Adrenal gland (tissue), 12 donors: ENCODE results near the gene LSMEM2. TPM values are rescaled to one million over a fixed set of nuclear protein-coding genes. Genes with fewer than 3 reads are reported as not detected.

Source experiments
- DNase-seq, 7 donors: peaks; one replicate each; pipeline ENCODE4 v3.0.0-alpha.2; 2019 to 2020
- H3K27ac ChIP-seq, 5 donors: fragments of 200-600 bp; sonication (generic) in 4 of 5; 1 replicate in 3 of 5; 2 replicates in 2 of 5; pipeline versions ENCODE4 v1.5.1 to v1.8.0; 2016 to 2020; ENCODE audit warnings: mild to moderate bottlenecking in 1 of 5
- H3K27me3 ChIP-seq: fragments of 200-600 bp; 2 replicates; pipeline ENCODE4 v1.8.0; 2021
- H3K36me3 ChIP-seq, 2 donors: fragments of 200-600 bp; replicated peaks in 1 of 2; 1 replicate in 1 of 2; 2 replicates in 1 of 2; pipeline versions ENCODE4 v1.5.1 to v1.8.0; 2018 to 2022
- H3K4me1 ChIP-seq, 2 donors: fragments of 200-600 bp; replicated peaks in 1 of 2; 1 replicate in 1 of 2; 2 replicates in 1 of 2; pipeline versions ENCODE4 v1.5.1 to v1.8.0; 2018 to 2021
- H3K4me3 ChIP-seq, 4 donors: fragments of 200-600 bp; sonication (generic) in 3 of 4; one replicate each; pipeline ENCODE4 v1.5.1; 2016 to 2018
- H3K9me3 ChIP-seq, 3 donors: fragments of 200-600 bp; sonication (generic) in 1 of 3; replicated peaks in 1 of 3; 1 replicate in 2 of 3; 2 replicates in 1 of 3; pipeline versions ENCODE4 v1.5.1 to v1.8.0; 2016 to 2021
- POLR2A ChIP-seq, 2 donors: fragments of 450-650 bp; IDR thresholded peaks; one replicate each; pipeline ENCODE4 v1.6.1; 2017; ENCODE audit warnings: antibody characterized with exemption in 2 of 2, mild to moderate bottlenecking in 2 of 2, moderate library complexity in 1 of 2
- WGBS, 4 donors: extraction: QIAGEN DNeasy Blood & Tissue Kit in 2 of 4; methylation state at CpG; one replicate each; pipeline versions ENCODE4 v1.1.5 to v1.1.7; 2013 to 2017; 5-methylcytosine and 5-hydroxymethylcytosine counted together
- intact Hi-C, 2 donors: fragments of 100-400 bp; cut with DNase I; formaldehyde crosslinking; loops; one replicate each; pipeline versions ENCODE4 v1.14.1 to v1.15.0; 2022 to 2023
- polyA plus RNA-seq, 3 donors: library from polyadenylated mRNA; stranded (reverse); fragments of 200-250 nt in 2 of 3; fragments of 350-450 nt in 1 of 3; fragmentation: Illumina TruSeq in 1 of 3; extraction: RNeasy Lipid Tissue Mini Kit (QIAGEN cat#74804) in 1 of 3; gene quantifications; one replicate each; pipeline ENCODE4 v1.2.3, GENCODE V29; 2013 to 2014
- total RNA-seq, 9 donors: library from RNA; depleted of rRNA in 4 of 9; stranded (reverse); fragments of >200 nt in 4 of 9; fragments of 120-200 nt in 1 of 9; fragmentation: NEBNext Ultra II Directional in 1 of 9; extraction: Animal tissue kit (Norgen Biotek cat#: 25700) in 1 of 9; gene quantifications; one replicate each; pipeline versions ENCODE4 v1.1.0 to v1.2.4, GENCODE V29; 2013 to 2023
- TF ChIP-seq, protein P1 (sequence below), 6 experiments: fragments of 450-650 bp in 4 of 6; fragments of 200-600 bp in 2 of 6; sonication (generic) in 1 of 6; IDR thresholded peaks; 1 replicate in 5 of 6; 2 replicates in 1 of 6; pipeline versions ENCODE4 v1.5.1 to v1.8.0; 2016 to 2021; ENCODE audit warnings: antibody characterized with exemption in 6 of 6, mild to moderate bottlenecking in 2 of 6, moderate library complexity in 1 of 6
- donor health status: healthy with polysubstance abuse.
- donor health status: Bipolar disorder and iron deficiency.
- donor health status: DM: yes; HTN: yes; CAD: no.
- donor health status: DM: no; HTN: no; CAD: no.
- donor health status: DM: no; HTN: no; CAD: no.
- donor health status: DM: yes; HTN: yes; CAD: no.

The LSMEM2 gene
- total and polyA plus RNA-seq, 12 donors = 0.09 to 0.76 (median 0.47) TPM; not detected in 5

DNA sequence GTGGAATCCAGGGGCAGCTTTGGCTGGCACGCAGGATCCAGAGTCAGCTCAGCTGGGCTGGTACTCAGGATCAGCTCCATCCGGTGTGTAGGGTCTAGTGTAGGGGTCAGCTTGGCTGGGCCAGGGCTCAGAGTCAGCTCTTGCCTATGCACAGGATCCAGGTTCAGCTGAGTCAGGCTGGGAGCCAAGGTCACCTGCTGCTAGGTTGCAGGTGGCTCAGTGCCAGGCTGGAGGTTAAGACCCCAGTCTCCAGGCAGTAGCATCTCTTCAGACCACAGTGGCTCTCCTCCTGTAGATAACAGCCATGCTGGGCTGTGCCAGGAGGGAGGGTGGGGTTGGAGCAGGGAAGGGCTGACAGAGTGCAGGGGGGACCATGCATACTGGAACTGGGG is 18.5 kb downstream of the LSMEM2 start:
- 71 to 80% (median 79%) methylated on average over 1 to 2 of the region's 2 CpGs; no CpG with 5 or more reads in 1 of the 4 donors for WGBS, 4 donors
- TF ChIP-seq, protein P1, sequence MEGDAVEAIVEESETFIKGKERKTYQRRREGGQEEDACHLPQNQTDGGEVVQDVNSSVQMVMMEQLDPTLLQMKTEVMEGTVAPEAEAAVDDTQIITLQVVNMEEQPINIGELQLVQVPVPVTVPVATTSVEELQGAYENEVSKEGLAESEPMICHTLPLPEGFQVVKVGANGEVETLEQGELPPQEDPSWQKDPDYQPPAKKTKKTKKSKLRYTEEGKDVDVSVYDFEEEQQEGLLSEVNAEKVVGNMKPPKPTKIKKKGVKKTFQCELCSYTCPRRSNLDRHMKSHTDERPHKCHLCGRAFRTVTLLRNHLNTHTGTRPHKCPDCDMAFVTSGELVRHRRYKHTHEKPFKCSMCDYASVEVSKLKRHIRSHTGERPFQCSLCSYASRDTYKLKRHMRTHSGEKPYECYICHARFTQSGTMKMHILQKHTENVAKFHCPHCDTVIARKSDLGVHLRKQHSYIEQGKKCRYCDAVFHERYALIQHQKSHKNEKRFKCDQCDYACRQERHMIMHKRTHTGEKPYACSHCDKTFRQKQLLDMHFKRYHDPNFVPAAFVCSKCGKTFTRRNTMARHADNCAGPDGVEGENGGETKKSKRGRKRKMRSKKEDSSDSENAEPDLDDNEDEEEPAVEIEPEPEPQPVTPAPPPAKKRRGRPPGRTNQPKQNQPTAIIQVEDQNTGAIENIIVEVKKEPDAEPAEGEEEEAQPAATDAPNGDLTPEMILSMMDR (IDR thresholded peaks at IDR 0.05) = no peak
- TF ChIP-seq POLR2A (IDR thresholded peaks at IDR 0.05) = no peak
- peaks cover 25 to 44% of the 10 kb centered on the region in 2 donors for H3K4me1 ChIP-seq
- DNase-seq = peak in 1 of 7 donors; percentile 55
- H3K27ac ChIP-seq = no peak overlapping the region
- H3K9me3 ChIP-seq = no peaks in the 10 kb centered on the region
- no peaks in the 10 kb centered on the region for H3K36me3 ChIP-seq
- no peaks in the 10 kb centered on the region for H3K27me3 ChIP-seq
- intact Hi-C loops = no loop called here
- H3K4me3 ChIP-seq = no peak overlapping the region

DNA sequence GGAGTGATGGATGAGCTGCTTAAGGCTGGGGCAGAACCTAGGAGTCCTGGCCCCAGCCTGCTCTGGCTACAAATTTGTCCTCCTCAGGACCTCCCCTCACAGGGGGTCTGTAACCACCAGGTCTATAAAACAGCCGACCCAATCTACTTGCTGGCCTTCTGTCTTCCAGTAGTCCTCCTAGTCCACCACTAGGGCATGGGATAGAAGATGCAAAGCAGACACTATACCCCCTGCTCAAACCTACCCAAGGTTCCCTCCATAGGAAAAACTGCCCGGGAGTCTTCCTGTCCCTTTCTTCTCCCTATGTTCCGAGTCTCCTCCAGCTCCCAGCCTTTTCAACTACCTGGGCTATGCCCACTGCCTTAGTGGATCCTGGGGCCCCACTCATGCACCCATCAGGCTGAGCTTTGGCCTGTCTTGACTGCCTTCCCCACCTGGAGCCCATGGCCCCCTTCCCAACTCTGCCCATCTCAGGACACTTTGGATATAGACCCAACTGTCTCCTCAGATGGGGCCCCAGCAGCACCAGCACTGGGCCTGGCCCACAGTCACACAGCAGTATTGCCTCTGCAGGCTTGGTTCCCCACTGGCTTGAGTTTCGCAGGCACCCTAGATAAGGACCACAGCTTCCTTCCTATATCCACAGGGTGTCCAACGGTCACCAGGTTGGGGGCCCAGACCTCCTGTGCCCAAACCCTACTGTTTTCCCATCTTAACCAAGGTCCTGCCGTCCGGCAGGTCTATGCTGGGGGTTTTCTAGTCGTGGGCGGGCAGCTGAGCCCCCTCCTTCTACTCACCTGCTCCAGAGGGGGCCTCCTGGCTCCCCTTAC is 19.2 kb downstream of the LSMEM2 start:
- Histone ChIP-seq H3K4me1 (peaks cover 25 to 45% of the 10 kb centered on the region in 2 donors), H3K27ac (peak overlapping the region in 4 of 5 donors; percentile 65 to 95 (median 84))
- WGBS, 4 donors = 50 to 60% (median 54%) methylated on average over 7 to 9 of the region's 9 CpGs

DNA sequence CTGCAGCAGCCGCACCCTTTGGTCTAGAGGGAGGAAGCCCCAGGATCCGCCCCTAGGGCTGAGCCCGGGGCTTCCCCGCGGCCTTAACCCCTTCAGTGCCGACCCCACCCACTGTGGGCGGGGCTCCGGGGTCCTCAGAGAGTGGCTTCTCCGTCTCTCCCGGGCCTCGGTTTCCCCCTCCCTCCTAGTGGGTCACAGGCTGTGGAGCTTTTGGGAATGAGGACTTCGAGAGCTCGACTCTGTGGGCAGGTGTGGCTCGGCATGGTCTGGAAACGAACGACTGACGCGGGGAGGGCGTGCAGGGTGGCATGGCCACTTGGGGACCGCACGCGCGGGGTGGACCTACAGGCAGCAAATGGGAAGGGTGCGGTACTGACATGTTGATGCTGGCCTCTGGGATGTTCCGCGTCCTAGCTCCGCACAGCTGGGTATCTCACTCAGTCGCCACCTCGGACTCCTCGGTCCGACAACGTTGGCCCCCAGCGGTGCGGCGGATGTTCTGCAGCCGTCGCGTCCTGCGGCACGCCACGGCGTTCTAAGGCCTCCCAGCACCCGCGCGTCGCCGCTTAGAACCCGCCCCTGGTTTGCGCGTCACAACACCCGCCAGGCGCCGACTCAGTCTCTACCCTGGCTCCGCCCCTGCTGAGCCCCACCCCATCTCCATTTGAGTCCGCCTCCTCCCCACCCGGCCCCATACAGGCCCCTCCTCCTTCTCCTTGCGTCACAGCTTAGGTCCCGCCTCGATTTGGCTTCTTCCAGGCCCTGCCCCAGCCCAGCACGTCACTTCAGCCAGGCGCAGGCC is 20.1 kb downstream of the LSMEM2 start, which contains the start of the genes HYAL3 and NAA80:
HYAL3 (minus strand) TSS at position 570 of the 802 bp plus-strand sequence. CDS start 3,803 bp downstream, outside the sequence.
NAA80 (minus strand) TSS at position 570 of the 802 bp plus-strand sequence. CDS start 1,942 bp downstream, outside the sequence.
- no peaks in the 10 kb centered on the region for H3K27me3 ChIP-seq
- H3K4me1 ChIP-seq = peaks cover 26 to 48% of the 10 kb centered on the region in 2 donors
- peak within 1 kb of the TSS in 3 of 4 donors; percentile 22 to 59 (median 37) for H3K4me3 ChIP-seq

More for the DNA sequence above, 19.2 kb downstream of the LSMEM2 start:
- Histone ChIP-seq H3K36me3 (no peaks in the 10 kb centered on the region), H3K4me3 (peak overlapping the region in 1 of 4 donors; percentile 59), H3K9me3 (no peaks in the 10 kb centered on the region), H3K27me3 (no peaks in the 10 kb centered on the region)
- TF ChIP-seq, protein P1 (IDR thresholded peaks at IDR 0.05) = peak in 1 of 6 experiments; percentile 23
- TF ChIP-seq POLR2A (IDR thresholded peaks at IDR 0.05) = no peak
- intact Hi-C loops = no loop called here
- peak in 3 of 7 donors; percentile 24 to 68 (median 40) for DNase-seq

More for the DNA sequence above, 20.1 kb downstream of the LSMEM2 start, which contains the start of the genes HYAL3 and NAA80:
- DNase-seq = peak; percentile 99 to 100 (median 100)
- Histone ChIP-seq H3K27ac (peak within 1 kb of the TSS; percentile 75 to 95 (median 93)), H3K36me3 (no peaks in the 10 kb centered on the region), H3K9me3 (no peaks in the 10 kb centered on the region)
- TF ChIP-seq, protein P1 (IDR thresholded peaks at IDR 0.05) = peak; percentile 16 to 69 (median 48)
- TF ChIP-seq POLR2A (IDR thresholded peaks at IDR 0.05) = peak; percentile 89 to 97
- intact Hi-C loops = no loop called here
- 0 to 1% (median 1%) methylated on average over 17 to 61 of the region's 61 CpGs for WGBS, 4 donors
